Measurements from ENCODE around the gene REEP1.

The REEP1 gene

GRCh38 chr2:86297382-86298147 is 39.9 kb downstream of the REEP1 start:
- no peak overlapping the region for H3K4me3 ChIP-seq (replicated peaks; ENCODE audit: low read depth, low read length)
- TF ChIP-seq CTCF (IDR thresholded peaks at IDR 0.05; ENCODE audit: low read length, missing control alignments) = no peak
- DNase-seq (ENCODE audit: low read depth) = no peak

- no peak overlapping the region for H3K4me3 ChIP-seq (replicated peaks; ENCODE audit: low read depth, low read length)
- no peak for TF ChIP-seq CTCF (IDR thresholded peaks at IDR 0.05; ENCODE audit: low read length, missing control alignments)
- DNase-seq (ENCODE audit: low read depth) = no peak
These were observed 40.5 kb downstream of the REEP1 start for GRCh38 chr2:86296947-86297346.

- TF ChIP-seq CTCF (IDR thresholded peaks at IDR 0.05; ENCODE audit: low read length, missing control alignments) = no peak
- no peak for DNase-seq (ENCODE audit: low read depth)
These were observed 42.4 kb downstream of the REEP1 start for GRCh38 chr2:86295066-86295465.

GRCh38 chr2:86293612-86294011 is 43.8 kb downstream of the REEP1 start:
- TF ChIP-seq CTCF (IDR thresholded peaks at IDR 0.05; ENCODE audit: low read length, missing control alignments) = no peak
- no peak for DNase-seq (ENCODE audit: low read depth)
- H3K4me3 ChIP-seq (replicated peaks; ENCODE audit: low read depth, low read length) = no peak overlapping the region

More at GRCh38 chr2:86295066-86295465, 42.4 kb downstream of the REEP1 start:
- no peak overlapping the region for H3K4me3 ChIP-seq (replicated peaks; ENCODE audit: low read depth, low read length)

- TF ChIP-seq CTCF (IDR thresholded peaks at IDR 0.05; ENCODE audit: low read length, missing control alignments) = no peak
- no peak for DNase-seq (ENCODE audit: low read depth)
- H3K4me3 ChIP-seq (replicated peaks; ENCODE audit: low read depth, low read length) = no peak overlapping the region
These were observed 44.6 kb downstream of the REEP1 start for GRCh38 chr2:86292571-86293515.

- H3K4me3 ChIP-seq (replicated peaks; ENCODE audit: low read depth, low read length) = no peak overlapping the region
- no peak for DNase-seq (ENCODE audit: low read depth)
- no peak for TF ChIP-seq CTCF (IDR thresholded peaks at IDR 0.05; ENCODE audit: low read length, missing control alignments)
These were observed 46.1 kb downstream of the REEP1 start for GRCh38 chr2:86291328-86291662.

Data from fibroblast of pulmonary artery (primary cell).